Activated CD4-positive, alpha-beta T cell treated with anti-CD3 and anti-CD28 coated beads, Interleukin-2, amount 10 ng/mL, durations not matched to agents 24 days and 14 days (primary cell): Measurements from ENCODE around the gene MOSPD2. TPM values are rescaled to one million over a fixed set of nuclear protein-coding genes. Genes with fewer than 3 reads are reported as not detected.

Experiments
- DNase-seq: peaks from one replicate; pipeline ENCODE4 v3.0.0; 2022
- H3K27ac Mint-ChIP-seq: one replicate; pipeline ENCODE4 v1.8.0; 2022; ENCODE audit warnings: mild to moderate bottlenecking, mixed read lengths
- H3K27me3 Mint-ChIP-seq: one replicate; pipeline ENCODE4 v1.8.0; 2022; ENCODE audit warnings: mixed read lengths
- H3K36me3 Mint-ChIP-seq: one replicate; pipeline ENCODE4 v1.8.0; 2022; ENCODE audit warnings: low read depth, mild to moderate bottlenecking, mixed read lengths
- H3K4me1 Mint-ChIP-seq: one replicate; pipeline ENCODE4 v1.8.0; 2021; ENCODE audit warnings: mixed read lengths
- H3K4me3 Mint-ChIP-seq: one replicate; pipeline ENCODE4 v1.8.0; 2022; ENCODE audit warnings: mild to moderate bottlenecking, moderate library complexity, mixed read lengths
- H3K9me3 Mint-ChIP-seq: one replicate; pipeline ENCODE4 v1.8.0; 2021; ENCODE audit warnings: mixed read lengths
- intact Hi-C: fragments of 100-400 bp; cut with micrococcal nuclease; formaldehyde crosslinking; loops from one replicate; pipeline ENCODE4 v1.15.1; 2023
- total RNA-seq: library from RNA; stranded (reverse); gene quantifications from 2 replicates; pipeline ENCODE4 v1.2.3, GENCODE V29; 2022

Gene MOSPD2
- 15.3 and 16.0 TPM in 2 replicates for total RNA-seq

DNA sequence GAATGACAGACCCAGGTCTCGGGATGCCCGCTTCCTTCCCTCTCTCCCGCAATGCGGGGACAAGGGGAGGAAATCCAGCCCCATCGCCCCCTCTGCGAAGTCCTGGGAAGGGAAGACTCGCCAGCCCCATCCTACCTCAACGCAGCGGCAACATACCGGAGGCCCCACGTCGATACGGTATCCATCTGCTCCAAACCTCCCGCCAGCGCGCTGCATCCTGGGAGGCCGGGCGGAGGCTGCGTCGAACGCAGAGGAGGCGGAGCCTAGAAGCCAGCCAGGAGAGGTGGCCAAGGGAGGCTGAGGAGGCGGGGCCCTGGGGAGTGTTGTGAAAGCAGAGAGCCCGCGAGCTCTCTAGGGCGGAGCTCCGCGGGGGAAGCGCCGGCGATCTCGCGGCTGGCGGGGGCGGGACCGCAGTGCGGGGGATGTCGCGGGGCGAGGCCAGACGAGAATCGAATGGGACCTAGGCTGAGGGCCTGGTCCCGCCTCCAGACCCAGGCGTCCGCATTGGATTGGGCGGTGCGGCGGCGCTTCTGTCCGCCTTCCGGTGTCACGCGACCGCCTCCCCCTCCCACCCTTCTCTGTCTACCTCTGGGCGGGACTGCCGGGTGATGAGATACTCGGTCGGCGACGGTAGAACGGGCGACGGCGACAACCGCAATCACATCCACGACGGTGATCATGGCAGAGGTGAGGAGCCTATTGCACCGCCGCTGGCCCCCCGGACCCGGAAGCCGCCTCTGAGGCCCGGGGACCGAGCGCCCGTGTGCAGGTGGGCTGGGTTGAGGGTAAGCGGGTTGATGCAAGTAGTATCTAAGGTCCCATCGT lies at the start of gene MOSPD2, which contains the start of gene FANCB:
TSS of gene MOSPD2 (plus strand) at position 571 of the 825 bp plus-strand sequence. CDS start at position 679, 108 bp downstream.
TSS of gene FANCB (minus strand) at position 219 of the 825 bp plus-strand sequence. CDS start 7,559 bp downstream, outside the sequence.
- Mint-ChIP-seq H3K4me3 (peak within 1 kb of the TSS; percentile 88), H3K36me3 (peaks cover 16% of the 10 kb centered on the region), H3K27ac (peak within 1 kb of the TSS; percentile 92), H3K27me3 (no peaks in the 10 kb centered on the region), H3K9me3 (no peaks in the 10 kb centered on the region), H3K4me1 (peaks cover 16% of the 10 kb centered on the region)
- peak; percentile 98 for DNase-seq
- intact Hi-C loops, result loop anchor here (1.0 to 10.0 kb wide), 4 partner anchors 76 to 844 kb away; partner anchors contain the start of genes GEMIN8 and PIGA

- H3K4me1 Mint-ChIP-seq, result no peaks in the 10 kb centered on the region
- H3K4me3 Mint-ChIP-seq, result no peak overlapping the region
- intact Hi-C loops, result no loop called here
- H3K36me3 Mint-ChIP-seq, result no peaks in the 10 kb centered on the region
- no peaks in the 10 kb centered on the region for H3K27me3 Mint-ChIP-seq
- H3K27ac Mint-ChIP-seq, result no peak overlapping the region
- H3K9me3 Mint-ChIP-seq, result no peaks in the 10 kb centered on the region
- DNase-seq, result no peak
Observed at GRCh38 chrX:14825851-14826250, 47.4 kb upstream of the MOSPD2 start.

GRCh38 chrX:14826319-14826718 lies 46.9 kb upstream of the MOSPD2 start:
- Mint-ChIP-seq H3K36me3 (peaks cover under 1% of the 10 kb centered on the region), H3K27ac (no peak overlapping the region), H3K4me1 (no peaks in the 10 kb centered on the region), H3K27me3 (no peaks in the 10 kb centered on the region), H3K9me3 (no peaks in the 10 kb centered on the region), H3K4me3 (no peak overlapping the region)
- DNase-seq, result no peak
- intact Hi-C loops, result no loop called here

DNA sequence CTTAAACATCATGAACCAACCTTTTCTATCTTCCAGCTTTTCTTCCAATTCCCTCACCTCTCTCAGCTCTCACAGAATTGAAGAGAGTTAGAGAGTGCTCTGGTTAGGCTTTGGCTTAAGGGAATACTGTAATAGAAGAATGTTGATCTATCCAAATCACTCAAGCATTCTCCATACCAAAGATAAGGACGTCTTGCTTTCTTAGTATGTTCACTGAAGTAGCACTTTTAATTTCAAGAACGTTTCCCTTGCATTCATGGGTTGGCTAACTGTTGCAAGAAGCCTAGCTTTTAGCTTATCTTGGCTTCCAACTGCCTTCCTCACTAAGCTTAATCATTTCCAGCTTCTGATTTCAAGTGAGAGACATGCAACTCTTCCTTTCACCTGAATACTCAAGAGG lies 43.6 kb upstream of the MOSPD2 start:
- Mint-ChIP-seq H3K27ac (no peak overlapping the region), H3K4me1 (no peaks in the 10 kb centered on the region), H3K9me3 (no peaks in the 10 kb centered on the region), H3K27me3 (no peaks in the 10 kb centered on the region), H3K4me3 (no peak overlapping the region), H3K36me3 (peaks cover 9% of the 10 kb centered on the region)
- no peak for DNase-seq
- intact Hi-C loops, result no loop called here

GRCh38 chrX:14832151-14832550 lies 41.1 kb upstream of the MOSPD2 start:
- H3K4me1 Mint-ChIP-seq, result peaks cover 1% of the 10 kb centered on the region
- no peak for DNase-seq
- no peak overlapping the region for H3K4me3 Mint-ChIP-seq
- intact Hi-C loops, result no loop called here
- H3K27me3 Mint-ChIP-seq, result no peaks in the 10 kb centered on the region
- H3K9me3 Mint-ChIP-seq, result no peaks in the 10 kb centered on the region
- H3K36me3 Mint-ChIP-seq, result peaks cover 22% of the 10 kb centered on the region
- H3K27ac Mint-ChIP-seq, result no peak overlapping the region

GRCh38 chrX:14832586-14832985 lies 40.6 kb upstream of the MOSPD2 start:
- DNase-seq, result no peak
- no peak overlapping the region for H3K4me3 Mint-ChIP-seq
- intact Hi-C loops, result no loop called here
- H3K4me1 Mint-ChIP-seq, result peaks cover 1% of the 10 kb centered on the region
- no peaks in the 10 kb centered on the region for H3K9me3 Mint-ChIP-seq
- H3K27ac Mint-ChIP-seq, result no peak overlapping the region
- H3K27me3 Mint-ChIP-seq, result no peaks in the 10 kb centered on the region
- peaks cover 22% of the 10 kb centered on the region for H3K36me3 Mint-ChIP-seq

- no peaks in the 10 kb centered on the region for H3K27me3 Mint-ChIP-seq
- no peak for DNase-seq
- no peak overlapping the region for H3K27ac Mint-ChIP-seq
- H3K4me3 Mint-ChIP-seq, result no peak overlapping the region
- peaks cover 29% of the 10 kb centered on the region for H3K36me3 Mint-ChIP-seq
- no peaks in the 10 kb centered on the region for H3K9me3 Mint-ChIP-seq
- peaks cover 1% of the 10 kb centered on the region for H3K4me1 Mint-ChIP-seq
- intact Hi-C loops, result no loop called here
Observed at GRCh38 chrX:14837155-14837554, 36.1 kb upstream of the MOSPD2 start.

GRCh38 chrX:14843666-14844065 lies 29.6 kb upstream of the MOSPD2 start:
- H3K36me3 Mint-ChIP-seq, result peaks cover 14% of the 10 kb centered on the region
- H3K9me3 Mint-ChIP-seq, result no peaks in the 10 kb centered on the region
- H3K27me3 Mint-ChIP-seq, result no peaks in the 10 kb centered on the region
- DNase-seq, result no peak
- intact Hi-C loops, result no loop called here
- H3K27ac Mint-ChIP-seq, result no peak overlapping the region
- no peak overlapping the region for H3K4me3 Mint-ChIP-seq
- H3K4me1 Mint-ChIP-seq, result no peaks in the 10 kb centered on the region

- intact Hi-C loops, result no loop called here
- DNase-seq, result no peak
- no peaks in the 10 kb centered on the region for H3K9me3 Mint-ChIP-seq
- no peaks in the 10 kb centered on the region for H3K27me3 Mint-ChIP-seq
- H3K4me3 Mint-ChIP-seq, result no peak overlapping the region
- H3K36me3 Mint-ChIP-seq, result peaks cover 10% of the 10 kb centered on the region
- no peak overlapping the region for H3K27ac Mint-ChIP-seq
- H3K4me1 Mint-ChIP-seq, result no peaks in the 10 kb centered on the region
Observed at GRCh38 chrX:14851526-14851925, 21.7 kb upstream of the MOSPD2 start.

DNA sequence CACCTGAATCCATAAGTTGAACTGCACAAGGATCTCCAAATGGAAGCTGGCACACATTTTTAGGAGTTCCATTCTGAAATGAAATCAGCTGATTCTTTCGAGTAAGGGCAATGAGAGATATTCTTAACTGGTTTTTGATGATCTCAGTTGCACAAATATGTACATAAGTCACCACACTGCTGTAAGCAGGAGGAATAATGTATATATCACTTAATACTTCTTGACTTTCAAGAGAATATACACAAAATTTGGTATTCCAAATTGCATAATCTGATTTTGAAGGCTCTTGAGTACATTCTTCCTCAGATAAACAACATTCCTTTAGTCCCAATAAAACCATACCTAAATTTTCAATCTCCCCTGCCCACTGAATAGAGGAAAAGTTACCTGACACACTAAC lies 8.6 kb upstream of the MOSPD2 start:
- no peak overlapping the region for H3K4me3 Mint-ChIP-seq
- H3K4me1 Mint-ChIP-seq, result peaks cover 4% of the 10 kb centered on the region
- intact Hi-C loops, result no loop called here
- no peak overlapping the region for H3K27ac Mint-ChIP-seq
- H3K27me3 Mint-ChIP-seq, result no peaks in the 10 kb centered on the region
- peaks cover 29% of the 10 kb centered on the region for H3K36me3 Mint-ChIP-seq
- no peaks in the 10 kb centered on the region for H3K9me3 Mint-ChIP-seq
- DNase-seq, result no peak

DNA sequence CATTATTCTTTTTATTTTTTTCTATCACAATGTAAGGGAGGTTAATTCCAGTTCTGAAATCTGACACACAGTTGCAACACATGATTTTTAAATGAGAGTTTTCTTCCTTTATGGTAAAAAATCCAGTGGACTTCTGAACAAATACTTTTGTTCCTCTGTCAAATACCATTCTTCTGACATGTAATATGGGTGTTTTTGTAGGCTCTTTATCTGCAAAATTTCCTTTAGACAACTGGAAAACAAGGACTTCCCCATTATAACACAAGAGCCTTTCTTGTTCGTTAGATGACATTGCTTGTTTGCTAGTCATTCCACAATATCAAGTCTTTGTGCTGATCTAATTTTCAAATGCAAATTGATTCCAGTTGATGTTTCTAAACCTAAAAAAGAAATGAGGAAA lies 8.0 kb upstream of the MOSPD2 start:
- H3K9me3 Mint-ChIP-seq, result no peaks in the 10 kb centered on the region
- H3K27ac Mint-ChIP-seq, result no peak overlapping the region
- H3K4me3 Mint-ChIP-seq, result no peak overlapping the region
- peaks cover 5% of the 10 kb centered on the region for H3K4me1 Mint-ChIP-seq
- no peak for DNase-seq
- no peaks in the 10 kb centered on the region for H3K27me3 Mint-ChIP-seq
- H3K36me3 Mint-ChIP-seq, result peaks cover 29% of the 10 kb centered on the region
- intact Hi-C loops, result no loop called here

- H3K9me3 Mint-ChIP-seq, result no peaks in the 10 kb centered on the region
- H3K4me3 Mint-ChIP-seq, result peak overlapping the region; percentile 69
- peak overlapping the region; percentile 52 for H3K27ac Mint-ChIP-seq
- no peaks in the 10 kb centered on the region for H3K27me3 Mint-ChIP-seq
- H3K4me1 Mint-ChIP-seq, result peaks cover 16% of the 10 kb centered on the region
- DNase-seq, result no peak
- intact Hi-C loops, result loop anchor here (2.0 to 10.0 kb wide), 3 partner anchors 74 to 803 kb away; partner anchors contain the start of gene PIGA
- peaks cover 22% of the 10 kb centered on the region for H3K36me3 Mint-ChIP-seq
Observed at GRCh38 chrX:14871767-14872166, 1.5 kb upstream of the MOSPD2 start.

- DNase-seq, result no peak
- H3K27me3 Mint-ChIP-seq, result no peaks in the 10 kb centered on the region
- H3K27ac Mint-ChIP-seq, result peak overlapping the region; percentile 72
- H3K36me3 Mint-ChIP-seq, result peaks cover 21% of the 10 kb centered on the region
- peak overlapping the region; percentile 88 for H3K4me3 Mint-ChIP-seq
- H3K9me3 Mint-ChIP-seq, result no peaks in the 10 kb centered on the region
- intact Hi-C loops, result loop anchor here (2.0 to 10.0 kb wide), 3 partner anchors 75 to 802 kb away; partner anchors contain the start of gene PIGA
- H3K4me1 Mint-ChIP-seq, result peaks cover 16% of the 10 kb centered on the region
Observed at GRCh38 chrX:14872355-14872754, 866 bp upstream of the MOSPD2 start.

DNA sequence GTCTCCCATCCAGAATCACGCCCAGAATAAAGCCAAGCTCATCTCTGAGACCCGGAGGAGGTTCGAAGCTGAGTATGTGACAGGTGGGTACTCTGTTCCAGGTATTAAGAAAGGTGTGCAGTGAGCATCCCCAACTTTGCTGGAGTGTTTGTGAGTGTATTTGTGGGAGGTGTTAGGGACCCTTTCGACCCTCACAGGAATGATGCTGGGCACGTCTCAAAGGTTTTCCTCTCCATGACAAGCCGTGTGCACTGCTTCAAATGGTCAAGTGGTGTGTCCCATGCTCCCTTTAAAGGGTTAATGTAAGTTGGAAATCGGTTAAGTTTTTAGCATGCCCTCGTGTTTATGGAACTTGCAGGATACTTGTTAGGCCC lies 442 bp downstream of the MOSPD2 start:
- Mint-ChIP-seq H3K36me3 (peaks cover 14% of the 10 kb centered on the region), H3K4me1 (peaks cover 16% of the 10 kb centered on the region), H3K4me3 (peak overlapping the region; percentile 88), H3K27ac (peak overlapping the region; percentile 92), H3K27me3 (no peaks in the 10 kb centered on the region), H3K9me3 (no peaks in the 10 kb centered on the region)
- no peak for DNase-seq
- intact Hi-C loops, result loop anchor here (1.0 to 10.0 kb wide), 4 partner anchors 76 to 844 kb away; partner anchors contain the start of genes GEMIN8 and PIGA
